Caco-2 (cell line): ENCODE data around the gene RGS16. TPM values are rescaled to one million over a fixed set of nuclear protein-coding genes. Genes with fewer than 3 reads are reported as not detected.

ENCODE experiments used
- BruUV-seq: library from RNA; stranded (reverse); fragments of 400-500 nt; replicated peaks from 2 replicates; lab custom pipeline; 2021; lab: Mats Ljungman, UMichigan
- CTCF ChIA-PET: fragments of 300-600 bp; sonication (Branson Sonifier 250); formaldehyde crosslinking; loops from one replicate; lab custom pipeline; 2022; ENCODE audit warnings: antibody characterized with exemption; lab: Charles Lee
- POLR2A ChIA-PET: fragments of 300-600 bp; sonication (Branson Sonifier 250); formaldehyde crosslinking; loops from one replicate; lab custom pipeline; 2022; ENCODE audit warnings: antibody characterized with exemption; lab: Charles Lee
- DNase-seq, 2 experiments: peaks; one replicate each; pipeline versions ENCODE4 v3.0.0 to v3.0.0-alpha.2; 2020 to 2022
- H3K27me3 ChIP-seq: replicated peaks from 2 replicates; pipeline ENCODE4 v1.6.0; 2011; ENCODE audit warnings: low read length; ENCODE audit not compliant: control insufficient read depth, insufficient read depth
- H3K36me3 ChIP-seq: 2 replicates; pipeline ENCODE4 v1.5.1; 2011; ENCODE audit warnings: low read length; ENCODE audit not compliant: control insufficient read depth, insufficient read depth
- H3K4me1 ChIP-seq: fragments of 250-450 bp; sonication (Bioruptor Pico); 2 replicates; pipeline ENCODE4 v1.5.1; 2020; ENCODE audit warnings: mild to moderate bottlenecking
- H3K4me3 ChIP-seq: 2 replicates; pipeline ENCODE4 v1.5.1; 2011; ENCODE audit warnings: low read depth, mild to moderate bottlenecking, control low read depth, low read length
- H3K9me3 ChIP-seq: fragments of 250-450 bp; sonication (Bioruptor Pico); 2 replicates; pipeline ENCODE4 v1.5.1; 2020; ENCODE audit warnings: mild to moderate bottlenecking, moderate library complexity
- H3K27ac Mint-ChIP-seq: one replicate; pipeline ENCODE4 v1.8.0; 2022; ENCODE audit warnings: mixed read lengths; ENCODE audit not compliant: unreplicated experiment
- H3K27me3 Mint-ChIP-seq: one replicate; pipeline ENCODE4 v1.8.0; 2022; ENCODE audit warnings: mixed read lengths; ENCODE audit not compliant: insufficient read depth, unreplicated experiment
- H3K36me3 Mint-ChIP-seq: one replicate; pipeline ENCODE4 v1.8.0; 2022; ENCODE audit warnings: mild to moderate bottlenecking, mixed read lengths; ENCODE audit not compliant: insufficient read depth, unreplicated experiment
- H3K4me1 Mint-ChIP-seq: one replicate; pipeline ENCODE4 v1.8.0; 2022; ENCODE audit warnings: low read depth, mixed read lengths; ENCODE audit not compliant: unreplicated experiment
- H3K4me3 Mint-ChIP-seq: one replicate; pipeline ENCODE4 v1.8.0; 2022; ENCODE audit warnings: mild to moderate bottlenecking, moderate library complexity, mixed read lengths; ENCODE audit not compliant: unreplicated experiment
- H3K9me3 Mint-ChIP-seq: one replicate; pipeline ENCODE4 v1.8.0; 2022; ENCODE audit warnings: mixed read lengths; ENCODE audit not compliant: unreplicated experiment
- CTCF ChIP-seq, 2 experiments: fragments of 200-600 bp in 1 of 2; IDR thresholded peaks; 1 replicate in 1 of 2; 2 replicates in 1 of 2; pipeline versions ENCODE4 v1.5.1 to v1.8.0; 2011 to 2022; ENCODE audit warnings: antibody characterized with exemption in 1 of 2, control low read depth in 1 of 2, inconsistent platforms in 1 of 2, low read depth in 1 of 2, low read length in 1 of 2, mild to moderate bottlenecking in 1 of 2, moderate library complexity in 1 of 2; ENCODE audit not compliant: insufficient read depth in 1 of 2, severe bottlenecking in 1 of 2, unreplicated experiment in 1 of 2
- intact Hi-C: fragments of 100-400 bp; cut with micrococcal nuclease; formaldehyde crosslinking; loops from one replicate; pipeline ENCODE4 v1.10.0; 2022; ENCODE audit not compliant: unreplicated experiment
- total RNA-seq: library from RNA; stranded (reverse); gene quantifications from 2 replicates; pipeline ENCODE4 v1.2.3, GENCODE V29; 2022

The RGS16 gene
- total RNA-seq, 1 experiment from 2014 or later: 1.2 TPM

GRCh38 chr1:182589931-182590330, 14.3 kb downstream of the RGS16 start:
- POLR2A ChIA-PET: interaction anchor here (1.2 kb wide), 1 partner anchor 164 kb away, joined by 3 read pairs; no protein-coding TSS in a partner anchor
- BruUV-seq: no TSS peak

GRCh38 chr1:182589520-182589919, 14.7 kb downstream of the RGS16 start:
- H3K4me3 ChIP-seq: no peak overlapping the region
- no peak for DNase-seq
- H3K4me1 ChIP-seq: no peaks in the 10 kb centered on the region
- intact Hi-C loops: no loop called here
- no TSS peak for BruUV-seq
- H3K36me3 ChIP-seq: no peaks in the 10 kb centered on the region
- Mint-ChIP-seq H3K36me3 (no peaks in the 10 kb centered on the region), H3K9me3 (no peaks in the 10 kb centered on the region), H3K27me3 (no peaks in the 10 kb centered on the region), H3K4me1 (no peaks in the 10 kb centered on the region), H3K4me3 (peak overlapping the region; percentile 88), H3K27ac (no peak overlapping the region)
- TF ChIP-seq CTCF (IDR thresholded peaks at IDR 0.05; ENCODE audit: insufficient read depth in 1 of 2, low read depth in 1 of 2, low read length in 1 of 2, severe bottlenecking in 1 of 2, unreplicated experiment in 1 of 2): no peak
- no peaks in the 10 kb centered on the region for H3K9me3 ChIP-seq
- H3K27me3 ChIP-seq: no peaks in the 10 kb centered on the region
- ChIA-PET POLR2A (interaction anchor here (1.2 kb wide), 1 partner anchor 165 kb away, joined by 3 read pairs; no protein-coding TSS in a partner anchor), CTCF (interaction anchor here (0.9 to 1.9 kb wide), 5 partner anchors 9 to 197 kb away, joined by 3 to 10 read pairs (median 6); no protein-coding TSS in a partner anchor)

More at GRCh38 chr1:182589931-182590330, 14.3 kb downstream of the RGS16 start:
- TF ChIP-seq CTCF (IDR thresholded peaks at IDR 0.05; ENCODE audit: insufficient read depth in 1 of 2, low read depth in 1 of 2, low read length in 1 of 2, severe bottlenecking in 1 of 2, unreplicated experiment in 1 of 2): no peak
- Histone ChIP-seq H3K36me3 (no peaks in the 10 kb centered on the region), H3K4me1 (no peaks in the 10 kb centered on the region), H3K9me3 (no peaks in the 10 kb centered on the region), H3K4me3 (no peak overlapping the region), H3K27me3 (no peaks in the 10 kb centered on the region)
- DNase-seq: no peak
- CTCF ChIA-PET: interaction anchor here (1.4 to 1.7 kb wide), 2 partner anchors 192 to 196 kb away, joined by 6 to 10 read pairs; no protein-coding TSS in a partner anchor
- Mint-ChIP-seq H3K9me3 (no peaks in the 10 kb centered on the region), H3K27ac (no peak overlapping the region), H3K27me3 (no peaks in the 10 kb centered on the region), H3K4me1 (no peaks in the 10 kb centered on the region), H3K36me3 (no peaks in the 10 kb centered on the region), H3K4me3 (peak overlapping the region; percentile 88)
- intact Hi-C loops: no loop called here

GRCh38 chr1:182588500-182589396, 15.4 kb downstream of the RGS16 start, which contains the start of gene RNASEL:
Gene RNASEL, minus strand, starts transcription at chr1:182589256. Its CDS starts 2,450 bp downstream, at chr1:182586806.
- Histone ChIP-seq H3K4me1 (no peaks in the 10 kb centered on the region), H3K4me3 (peak within 1 kb of the TSS; percentile 41), H3K27me3 (no peaks in the 10 kb centered on the region), H3K9me3 (no peaks in the 10 kb centered on the region), H3K36me3 (no peaks in the 10 kb centered on the region)
- no peaks in the 10 kb centered on the region for H3K36me3 Mint-ChIP-seq
- CTCF ChIA-PET: interaction anchor here (0.9 to 1.9 kb wide), 6 partner anchors 10 to 506 kb away, joined by 3 to 10 read pairs (median 6); no protein-coding TSS in a partner anchor
- BruUV-seq: TSS peak; percentile 48
- POLR2A ChIA-PET: interaction anchor here (1.2 kb wide), 1 partner anchor 165 kb away, joined by 3 read pairs; no protein-coding TSS in a partner anchor
- intact Hi-C loops: no loop called here
- TF ChIP-seq CTCF (IDR thresholded peaks at IDR 0.05; ENCODE audit: insufficient read depth in 1 of 2, low read depth in 1 of 2, low read length in 1 of 2, severe bottlenecking in 1 of 2, unreplicated experiment in 1 of 2): no peak
- DNase-seq: peak; percentile 63 to 66
- no peaks in the 10 kb centered on the region for H3K27me3 Mint-ChIP-seq
- H3K4me1 Mint-ChIP-seq: no peaks in the 10 kb centered on the region
- peak within 1 kb of the TSS; percentile 88 for H3K4me3 Mint-ChIP-seq
- H3K27ac Mint-ChIP-seq: peak within 1 kb of the TSS; percentile 85
- no peaks in the 10 kb centered on the region for H3K9me3 Mint-ChIP-seq
